Thyroid gland (tissue), 4 donors: ENCODE results near the gene CCDC50. TPM values are rescaled to one million over a fixed set of nuclear protein-coding genes. Genes with fewer than 3 reads are reported as not detected.

Experiments
- DNase-seq, 2 donors: peaks; one replicate each; pipeline ENCODE4 v3.0.0-alpha.2; 2019
- H3K27ac ChIP-seq, 3 donors: fragments of 200-600 bp; sonication (generic); 1 replicate in 2 of 3; 2 replicates in 1 of 3; pipeline ENCODE4 v1.5.1; 2016 to 2019; ENCODE audit warnings: mild to moderate bottlenecking in 1 of 3, moderate library complexity in 1 of 3
- H3K27me3 ChIP-seq: fragments of 200-600 bp; sonication (generic); one replicate; pipeline ENCODE4 v1.5.1; 2019
- H3K36me3 ChIP-seq, 2 donors: fragments of 200-600 bp; sonication (generic); one replicate each; pipeline ENCODE4 v1.5.1; 2016 to 2019
- H3K4me1 ChIP-seq, 2 donors: fragments of 200-600 bp; sonication (generic); one replicate each; pipeline ENCODE4 v1.5.1; 2017 to 2019
- H3K4me3 ChIP-seq, 3 donors: fragments of 200-600 bp; sonication (generic); replicated peaks in 1 of 3; 1 replicate in 2 of 3; 2 replicates in 1 of 3; pipeline ENCODE4 v1.5.1; 2016; ENCODE audit warnings: mild to moderate bottlenecking in 1 of 3
- H3K9me3 ChIP-seq: fragments of 200-600 bp; sonication (generic); one replicate; pipeline ENCODE4 v1.5.1; 2017
- POLR2A ChIP-seq, 2 donors: fragments of 450-650 bp; IDR thresholded peaks; one replicate each; pipeline ENCODE4 v1.6.1; 2017; ENCODE audit warnings: antibody characterized with exemption in 2 of 2, mild to moderate bottlenecking in 2 of 2, moderate library complexity in 1 of 2
- WGBS, 2 donors: methylation state at CpG; one replicate each; pipeline ENCODE4 v1.1.5; 2017; 5-methylcytosine and 5-hydroxymethylcytosine counted together
- intact Hi-C: fragments of 100-400 bp; cut with DNase I; formaldehyde crosslinking; loops from one replicate; pipeline ENCODE4 v1.15.1; 2023
- total RNA-seq, 4 donors: library from RNA; depleted of rRNA; stranded (reverse); fragments of >200 nt; gene quantifications; one replicate each; pipeline ENCODE4 v1.2.3, GENCODE V29; 2016
- TF ChIP-seq, protein P1 (sequence below), 6 experiments: fragments of 200-600 bp in 3 of 6; fragments of 450-650 bp in 3 of 6; sonication (generic) in 3 of 6; IDR thresholded peaks; one replicate each; pipeline ENCODE4 v1.5.1; 2016 to 2019; ENCODE audit warnings: antibody characterized with exemption in 6 of 6, mild to moderate bottlenecking in 2 of 6, inconsistent platforms in 1 of 6, moderate library complexity in 1 of 6

Gene CCDC50
- total RNA-seq, 4 donors from 2014 or later, result 63.3 to 104 (median 91.1) TPM

DNA sequence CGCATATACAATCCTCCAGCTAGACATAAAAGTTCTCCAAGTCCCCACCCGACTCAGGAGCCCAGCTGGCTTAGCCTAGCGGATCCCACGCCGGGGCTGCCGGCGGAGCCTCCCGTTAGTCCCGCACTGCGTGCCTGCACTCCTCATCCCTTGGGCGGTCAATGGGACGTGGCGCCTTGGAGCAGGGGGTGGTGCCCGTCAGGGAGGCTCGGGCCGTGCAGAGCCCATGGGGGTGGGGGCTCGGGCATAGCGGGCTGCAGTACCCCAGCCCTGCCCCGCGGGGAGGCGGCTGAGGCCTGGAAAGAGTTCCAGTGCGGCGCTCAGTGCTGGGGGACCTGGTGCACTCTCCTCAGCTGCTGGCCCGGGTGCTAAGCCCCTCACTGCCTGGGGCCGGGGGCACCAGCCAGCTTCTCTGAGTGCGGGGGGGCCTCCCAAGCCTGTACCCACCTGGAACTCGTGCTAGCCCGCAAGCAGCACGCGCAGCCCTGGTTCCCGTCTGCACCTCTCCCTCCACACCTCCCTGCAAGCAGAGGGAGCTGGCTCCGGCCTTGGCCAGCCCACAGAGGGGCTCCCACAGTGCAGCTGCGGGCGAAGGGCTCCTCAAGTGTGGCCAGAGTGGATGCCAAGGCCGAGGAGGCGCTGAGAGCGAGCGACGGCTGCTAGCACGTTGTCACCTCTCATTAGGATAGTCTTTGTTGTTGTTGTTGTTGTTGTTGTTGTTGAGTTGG, 12.2 kb upstream of the CCDC50 start:
- Histone ChIP-seq H3K9me3 (no peaks in the 10 kb centered on the region), H3K27me3 (no peaks in the 10 kb centered on the region), H3K4me1 (no peaks in the 10 kb centered on the region), H3K27ac (no peak overlapping the region), H3K4me3 (no peak overlapping the region), H3K36me3 (no peaks in the 10 kb centered on the region)
- TF ChIP-seq, protein P1, sequence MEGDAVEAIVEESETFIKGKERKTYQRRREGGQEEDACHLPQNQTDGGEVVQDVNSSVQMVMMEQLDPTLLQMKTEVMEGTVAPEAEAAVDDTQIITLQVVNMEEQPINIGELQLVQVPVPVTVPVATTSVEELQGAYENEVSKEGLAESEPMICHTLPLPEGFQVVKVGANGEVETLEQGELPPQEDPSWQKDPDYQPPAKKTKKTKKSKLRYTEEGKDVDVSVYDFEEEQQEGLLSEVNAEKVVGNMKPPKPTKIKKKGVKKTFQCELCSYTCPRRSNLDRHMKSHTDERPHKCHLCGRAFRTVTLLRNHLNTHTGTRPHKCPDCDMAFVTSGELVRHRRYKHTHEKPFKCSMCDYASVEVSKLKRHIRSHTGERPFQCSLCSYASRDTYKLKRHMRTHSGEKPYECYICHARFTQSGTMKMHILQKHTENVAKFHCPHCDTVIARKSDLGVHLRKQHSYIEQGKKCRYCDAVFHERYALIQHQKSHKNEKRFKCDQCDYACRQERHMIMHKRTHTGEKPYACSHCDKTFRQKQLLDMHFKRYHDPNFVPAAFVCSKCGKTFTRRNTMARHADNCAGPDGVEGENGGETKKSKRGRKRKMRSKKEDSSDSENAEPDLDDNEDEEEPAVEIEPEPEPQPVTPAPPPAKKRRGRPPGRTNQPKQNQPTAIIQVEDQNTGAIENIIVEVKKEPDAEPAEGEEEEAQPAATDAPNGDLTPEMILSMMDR (IDR thresholded peaks at IDR 0.05), result no peak
- TF ChIP-seq POLR2A (IDR thresholded peaks at IDR 0.05), result no peak
- WGBS, 2 donors, result 94 to 97% methylated on average over 16 to 19 of the region's 40 CpGs
- intact Hi-C loops, result no loop called here
- no peak for DNase-seq

DNA sequence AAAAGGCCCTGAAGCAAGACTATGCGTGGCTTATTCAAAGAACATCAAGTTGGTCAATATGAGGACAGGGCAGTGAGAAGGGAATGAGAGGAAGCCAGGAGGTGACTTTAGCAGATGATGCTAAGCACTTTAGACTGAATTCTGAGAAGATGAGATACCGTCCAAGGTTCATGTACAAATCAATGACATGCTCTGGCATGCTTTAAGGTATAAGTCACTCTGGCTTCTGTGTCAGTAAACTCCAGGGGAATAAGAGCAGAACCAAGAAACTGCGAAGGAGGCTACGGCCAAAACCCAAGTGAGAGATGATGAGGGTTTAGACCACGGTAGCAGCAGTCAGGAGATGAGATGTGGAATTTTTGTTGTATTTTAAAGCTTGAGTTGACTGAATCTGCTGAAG, 8.9 kb upstream of the CCDC50 start:
- no peaks in the 10 kb centered on the region for H3K9me3 ChIP-seq
- no peak for TF ChIP-seq POLR2A (IDR thresholded peaks at IDR 0.05)
- TF ChIP-seq, protein P1 (IDR thresholded peaks at IDR 0.05), result no peak
- DNase-seq, result no peak
- intact Hi-C loops, result no loop called here
- 90 to 93% methylated on average over 5 of the region's 5 CpGs for WGBS, 2 donors
- no peak overlapping the region for H3K27ac ChIP-seq
- no peaks in the 10 kb centered on the region for H3K36me3 ChIP-seq
- no peak overlapping the region for H3K4me3 ChIP-seq
- H3K27me3 ChIP-seq, result no peaks in the 10 kb centered on the region
- no peaks in the 10 kb centered on the region for H3K4me1 ChIP-seq

DNA sequence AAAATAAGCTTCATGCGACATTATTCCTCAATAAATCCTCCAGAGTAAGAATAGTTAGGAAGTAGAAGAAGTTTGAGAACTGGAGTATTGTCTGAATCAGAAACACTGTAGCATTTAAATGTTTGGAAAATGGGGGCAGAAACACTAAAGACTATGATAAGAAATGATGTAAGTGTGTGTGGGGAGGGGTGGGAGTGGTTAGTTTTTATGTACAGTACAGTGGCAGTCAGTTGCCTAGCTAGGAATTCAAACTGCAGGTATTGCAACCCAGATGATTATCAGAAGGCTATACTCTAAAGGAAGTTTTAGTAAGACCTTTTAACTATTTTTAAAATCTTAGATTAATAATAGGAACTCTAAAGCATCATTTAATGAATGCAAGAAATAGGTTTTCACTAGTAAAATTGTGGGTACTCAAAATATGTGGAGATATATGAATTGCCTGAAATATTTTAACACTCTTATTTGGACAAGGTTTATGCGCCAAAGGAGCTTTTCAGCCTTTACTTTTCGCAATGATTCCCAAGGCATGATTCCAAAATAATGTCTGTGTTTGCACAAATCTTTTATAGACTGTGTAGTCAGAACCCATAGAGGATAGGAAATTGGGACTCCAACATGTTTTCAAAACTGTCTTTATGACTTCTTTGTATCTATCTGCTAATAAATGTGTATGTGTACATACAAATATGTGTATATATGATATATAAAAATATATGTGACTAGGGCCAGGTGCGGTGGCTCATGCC, 8.0 kb upstream of the CCDC50 start:
- no peak overlapping the region for H3K27ac ChIP-seq
- WGBS, 2 donors, result 95 to 96% methylated on average over 4 of the region's 4 CpGs
- H3K27me3 ChIP-seq, result no peaks in the 10 kb centered on the region
- no peak for DNase-seq
- H3K9me3 ChIP-seq, result no peaks in the 10 kb centered on the region
- intact Hi-C loops, result no loop called here
- H3K36me3 ChIP-seq, result no peaks in the 10 kb centered on the region
- TF ChIP-seq, protein P1 (IDR thresholded peaks at IDR 0.05), result no peak
- TF ChIP-seq POLR2A (IDR thresholded peaks at IDR 0.05), result no peak
- no peak overlapping the region for H3K4me3 ChIP-seq
- no peaks in the 10 kb centered on the region for H3K4me1 ChIP-seq

DNA sequence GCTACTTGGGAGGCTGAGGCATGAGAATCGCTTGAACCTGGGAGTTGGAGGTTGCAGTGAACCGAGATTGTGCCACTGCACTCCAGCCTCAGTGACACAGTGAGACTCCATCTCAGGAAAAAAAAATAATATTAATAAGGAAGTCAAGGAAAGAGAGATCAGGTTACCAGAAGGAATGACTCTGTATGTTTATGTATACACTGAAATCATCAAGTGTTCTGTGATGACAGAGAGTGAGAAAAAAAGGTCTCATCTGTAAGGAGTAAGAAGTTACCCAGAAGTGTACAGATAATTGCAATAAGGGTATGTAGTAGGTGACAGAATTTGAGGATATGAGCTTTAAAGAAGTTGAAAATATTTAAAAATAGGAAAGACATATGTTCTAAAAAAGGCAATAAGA, 4.3 kb upstream of the CCDC50 start:
- no peak overlapping the region for H3K4me3 ChIP-seq
- H3K9me3 ChIP-seq, result no peaks in the 10 kb centered on the region
- peaks cover 0 to 3% of the 10 kb centered on the region in 2 donors for H3K4me1 ChIP-seq
- TF ChIP-seq, protein P1 (IDR thresholded peaks at IDR 0.05), result no peak
- no peak for TF ChIP-seq POLR2A (IDR thresholded peaks at IDR 0.05)
- no peaks in the 10 kb centered on the region for H3K36me3 ChIP-seq
- 95 to 96% methylated on average over 2 of the region's 2 CpGs for WGBS, 2 donors
- H3K27ac ChIP-seq, result no peak overlapping the region
- intact Hi-C loops, result no loop called here
- H3K27me3 ChIP-seq, result no peaks in the 10 kb centered on the region
- no peak for DNase-seq

DNA sequence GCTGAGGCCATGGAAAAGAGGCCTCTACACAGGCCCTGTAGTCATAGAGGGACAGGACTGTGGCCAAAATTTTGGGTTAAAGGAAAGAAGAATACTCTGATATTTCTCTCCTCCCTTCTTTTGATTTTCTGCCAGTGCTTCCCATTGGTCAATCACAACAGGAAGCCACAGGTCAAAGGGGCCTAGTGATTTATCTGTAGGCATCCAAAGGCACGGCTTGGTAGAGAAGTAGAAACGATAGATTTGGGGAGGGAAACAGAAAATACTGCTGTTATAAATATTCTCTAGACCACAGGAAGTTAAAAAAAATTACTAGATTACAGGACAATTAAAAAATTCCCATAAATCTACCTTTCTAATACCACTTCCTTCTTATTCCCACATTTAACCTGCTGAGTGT, 1.7 kb upstream of the CCDC50 start:
- Histone ChIP-seq H3K36me3 (no peaks in the 10 kb centered on the region), H3K27me3 (no peaks in the 10 kb centered on the region), H3K9me3 (no peaks in the 10 kb centered on the region), H3K27ac (no peak overlapping the region), H3K4me1 (peaks cover 14 to 19% of the 10 kb centered on the region in 2 donors), H3K4me3 (no peak overlapping the region)
- intact Hi-C loops, result no loop called here
- no peak for DNase-seq
- TF ChIP-seq, protein P1 (IDR thresholded peaks at IDR 0.05), result no peak
- no peak for TF ChIP-seq POLR2A (IDR thresholded peaks at IDR 0.05)
- 57 to 79% methylated on average over 2 of the region's 2 CpGs for WGBS, 2 donors
